Neuron (in vitro differentiated cells): ENCODE measurements around the gene LRRC71.

Experiments
- H2AFZ ChIP-seq: one replicate; pipeline ENCODE4 v1.6.1; 2013; ENCODE audit warnings: low read depth, mild to moderate bottlenecking, inconsistent platforms, low read length, moderate library complexity
- H3K27me3 ChIP-seq: one replicate; pipeline ENCODE4 v1.6.1; 2013; ENCODE audit warnings: low read length; ENCODE audit not compliant: insufficient read depth
- H3K36me3 ChIP-seq: one replicate; pipeline ENCODE4 v1.6.1; 2013; ENCODE audit warnings: low read length; ENCODE audit not compliant: insufficient read depth
- H3K4me1 ChIP-seq: one replicate; pipeline ENCODE4 v1.6.1; 2013; ENCODE audit warnings: low read length; ENCODE audit not compliant: insufficient read depth
- H3K4me3 ChIP-seq: 2 replicates; pipeline ENCODE4 v1.5.1; 2013; ENCODE audit warnings: mild to moderate bottlenecking, low read length, moderate library complexity
- H3K9me3 ChIP-seq: one replicate; pipeline ENCODE4 v1.6.1; 2013; ENCODE audit warnings: low read length

Gene LRRC71

DNA sequence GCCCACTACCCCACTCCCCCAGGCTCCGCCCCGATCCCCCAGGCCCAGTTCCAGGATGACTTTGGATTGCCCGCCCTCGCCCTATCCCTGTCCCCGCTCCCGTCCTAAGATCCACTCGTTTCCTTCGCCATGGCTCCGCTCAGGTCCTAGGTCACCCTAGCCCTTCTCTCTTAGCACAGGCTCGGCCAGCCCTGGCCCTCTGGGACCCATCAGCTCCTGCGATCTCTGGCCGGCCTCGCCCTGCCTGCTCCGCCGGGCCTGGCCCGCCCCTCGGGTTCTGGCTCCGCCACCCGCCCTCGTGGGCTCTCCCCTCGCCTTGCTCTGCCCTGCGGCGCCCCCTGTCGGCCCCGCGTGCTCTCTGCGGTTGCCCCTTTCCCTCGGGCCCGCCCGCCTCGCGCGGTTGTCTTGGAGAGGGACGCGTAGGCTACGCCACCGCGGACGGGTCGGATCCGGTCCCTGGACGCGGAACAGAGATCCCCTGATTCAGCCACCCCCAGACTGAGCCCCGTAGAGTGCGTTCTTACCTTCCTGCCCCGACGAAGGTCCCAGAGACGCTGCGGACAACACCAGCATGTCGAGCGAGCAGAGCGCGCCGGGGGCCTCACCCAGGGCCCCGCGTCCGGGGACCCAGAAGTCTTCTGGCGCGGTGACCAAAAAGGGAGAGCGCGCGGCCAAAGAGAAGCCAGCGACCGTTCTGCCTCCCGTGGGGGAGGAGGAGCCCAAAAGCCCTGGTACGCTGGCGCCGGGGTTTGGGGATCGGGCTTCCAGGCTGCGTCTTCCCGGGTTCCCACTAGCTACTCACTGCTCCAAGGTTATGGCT lies at the start of gene LRRC71:
TSS of gene LRRC71 (plus strand) at position 400 of the 820 bp plus-strand sequence. CDS start at position 572, 172 bp downstream.
- peaks cover 65% of the 10 kb centered on the region for H3K27me3 ChIP-seq
- no peaks in the 10 kb centered on the region for H3K36me3 ChIP-seq
- H2AFZ ChIP-seq: peak within 1 kb of the TSS; percentile 32
- peaks cover 2% of the 10 kb centered on the region for H3K9me3 ChIP-seq
- H3K4me3 ChIP-seq: no peak within 1 kb of the TSS
- no peaks in the 10 kb centered on the region for H3K4me1 ChIP-seq

DNA sequence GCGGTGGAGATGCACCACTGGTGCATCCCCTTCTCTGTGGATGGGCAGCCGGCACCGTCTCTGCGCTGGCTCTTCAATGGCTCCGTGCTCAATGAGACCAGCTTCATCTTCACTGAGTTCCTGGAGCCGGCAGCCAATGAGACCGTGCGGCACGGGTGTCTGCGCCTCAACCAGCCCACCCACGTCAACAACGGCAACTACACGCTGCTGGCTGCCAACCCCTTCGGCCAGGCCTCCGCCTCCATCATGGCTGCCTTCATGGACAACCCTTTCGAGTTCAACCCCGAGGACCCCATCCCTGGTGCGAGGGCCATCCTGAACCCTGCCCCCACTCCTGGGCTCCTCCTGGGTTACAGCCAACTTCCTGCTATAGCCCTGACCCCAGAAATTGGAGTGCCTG lies 46.8 kb upstream of the LRRC71 start:
- no peak overlapping the region for H3K4me3 ChIP-seq
- no peaks in the 10 kb centered on the region for H3K9me3 ChIP-seq
- H3K4me1 ChIP-seq: no peaks in the 10 kb centered on the region
- H2AFZ ChIP-seq: no peak overlapping the region
- peaks cover 59% of the 10 kb centered on the region for H3K27me3 ChIP-seq
- no peaks in the 10 kb centered on the region for H3K36me3 ChIP-seq

DNA sequence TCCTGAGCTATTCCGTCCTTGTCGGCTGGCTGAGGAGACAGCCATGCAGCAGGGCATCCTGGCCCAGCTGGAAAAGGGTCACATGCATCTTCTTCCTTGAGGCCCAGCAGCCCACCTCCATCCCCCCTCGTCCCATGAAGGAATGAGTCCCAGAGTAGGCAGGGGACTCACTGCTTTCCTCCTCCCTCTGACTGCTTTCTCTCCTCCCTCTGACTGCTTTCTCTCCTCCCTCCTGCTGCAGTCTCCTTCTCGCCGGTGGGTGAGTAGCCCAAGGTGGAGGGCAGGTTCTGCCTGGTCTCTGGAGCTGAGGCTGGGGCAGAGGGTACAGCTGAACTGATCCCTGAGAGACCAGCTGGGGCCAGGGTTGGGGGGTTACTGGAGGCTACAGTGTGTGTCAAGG lies 46.3 kb upstream of the LRRC71 start:
- H3K4me3 ChIP-seq: no peak overlapping the region
- H3K4me1 ChIP-seq: no peaks in the 10 kb centered on the region
- peaks cover 64% of the 10 kb centered on the region for H3K27me3 ChIP-seq
- H3K36me3 ChIP-seq: no peaks in the 10 kb centered on the region
- H3K9me3 ChIP-seq: no peaks in the 10 kb centered on the region
- H2AFZ ChIP-seq: no peak overlapping the region

DNA sequence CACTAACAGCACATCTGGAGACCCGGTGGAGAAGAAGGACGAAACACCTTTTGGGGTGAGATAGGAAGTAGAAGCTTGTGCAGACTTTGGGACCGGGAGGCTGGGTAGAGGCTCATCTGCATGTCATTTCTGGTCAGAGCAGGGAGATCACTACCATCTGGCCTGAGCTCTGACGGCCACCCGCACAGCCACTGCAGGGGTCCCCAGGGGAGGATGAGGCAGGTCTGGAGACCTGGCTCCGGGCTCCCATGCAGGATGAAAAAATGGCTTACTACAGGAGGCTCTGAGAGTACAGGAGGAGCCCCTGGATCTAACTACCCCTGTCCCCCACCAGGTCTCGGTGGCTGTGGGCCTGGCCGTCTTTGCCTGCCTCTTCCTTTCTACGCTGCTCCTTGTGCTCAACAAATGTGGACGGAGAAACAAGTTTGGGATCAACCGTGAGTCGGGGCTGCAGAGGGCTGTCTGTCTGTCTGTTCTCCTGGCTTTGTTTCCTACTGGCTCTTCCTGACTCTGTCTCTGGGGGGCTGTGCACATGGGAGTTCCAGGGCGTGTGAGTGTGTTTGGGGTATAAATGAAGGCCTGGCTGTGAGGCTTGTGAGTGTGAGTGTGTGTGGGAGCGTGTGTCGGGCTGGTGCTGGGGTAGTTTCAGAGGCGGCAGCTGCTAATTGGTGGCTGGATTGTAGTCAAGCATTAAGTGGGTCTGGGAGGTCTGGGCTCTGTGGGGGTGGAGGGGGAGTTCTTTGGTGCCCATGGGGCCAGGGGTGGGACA lies 45.7 kb upstream of the LRRC71 start:
- Histone ChIP-seq H3K9me3 (no peaks in the 10 kb centered on the region), H3K36me3 (no peaks in the 10 kb centered on the region), H3K27me3 (peaks cover 64% of the 10 kb centered on the region), H2AFZ (no peak overlapping the region), H3K4me1 (no peaks in the 10 kb centered on the region), H3K4me3 (no peak overlapping the region)

DNA sequence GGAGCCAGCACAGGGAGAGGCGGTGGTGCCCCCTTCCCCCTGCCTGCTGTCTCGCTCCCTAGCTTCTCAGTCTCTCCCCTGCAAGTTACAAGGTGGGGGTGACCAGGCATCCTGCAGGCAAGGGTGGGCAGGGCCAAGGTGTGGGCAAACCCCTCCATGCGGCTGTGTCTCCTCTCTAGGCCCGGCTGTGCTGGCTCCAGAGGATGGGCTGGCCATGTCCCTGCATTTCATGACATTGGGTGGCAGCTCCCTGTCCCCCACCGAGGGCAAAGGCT lies 45.2 kb upstream of the LRRC71 start:
- Histone ChIP-seq H3K4me1 (no peaks in the 10 kb centered on the region), H3K4me3 (no peak overlapping the region), H3K27me3 (peaks cover 63% of the 10 kb centered on the region), H3K9me3 (no peaks in the 10 kb centered on the region), H2AFZ (no peak overlapping the region), H3K36me3 (no peaks in the 10 kb centered on the region)

DNA sequence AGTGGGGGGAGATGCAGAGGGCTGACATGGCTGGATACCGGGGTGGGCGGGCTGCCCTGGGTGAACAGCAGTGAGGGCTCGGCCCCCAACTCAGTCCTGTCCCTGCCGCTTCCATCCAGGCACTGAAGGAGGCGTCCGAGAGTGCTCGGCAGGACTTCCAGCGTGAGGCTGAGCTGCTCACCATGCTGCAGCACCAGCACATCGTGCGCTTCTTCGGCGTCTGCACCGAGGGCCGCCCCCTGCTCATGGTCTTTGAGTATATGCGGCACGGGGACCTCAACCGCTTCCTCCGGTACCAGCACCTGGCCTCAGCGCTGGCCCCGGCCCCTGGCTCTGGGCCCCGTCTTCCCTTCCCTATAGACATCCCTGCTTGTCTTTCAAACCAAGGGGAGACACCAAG lies 44.2 kb upstream of the LRRC71 start:
- Histone ChIP-seq H3K4me1 (no peaks in the 10 kb centered on the region), H3K27me3 (peaks cover 58% of the 10 kb centered on the region), H3K9me3 (no peaks in the 10 kb centered on the region), H3K4me3 (no peak overlapping the region), H3K36me3 (no peaks in the 10 kb centered on the region), H2AFZ (no peak overlapping the region)

DNA sequence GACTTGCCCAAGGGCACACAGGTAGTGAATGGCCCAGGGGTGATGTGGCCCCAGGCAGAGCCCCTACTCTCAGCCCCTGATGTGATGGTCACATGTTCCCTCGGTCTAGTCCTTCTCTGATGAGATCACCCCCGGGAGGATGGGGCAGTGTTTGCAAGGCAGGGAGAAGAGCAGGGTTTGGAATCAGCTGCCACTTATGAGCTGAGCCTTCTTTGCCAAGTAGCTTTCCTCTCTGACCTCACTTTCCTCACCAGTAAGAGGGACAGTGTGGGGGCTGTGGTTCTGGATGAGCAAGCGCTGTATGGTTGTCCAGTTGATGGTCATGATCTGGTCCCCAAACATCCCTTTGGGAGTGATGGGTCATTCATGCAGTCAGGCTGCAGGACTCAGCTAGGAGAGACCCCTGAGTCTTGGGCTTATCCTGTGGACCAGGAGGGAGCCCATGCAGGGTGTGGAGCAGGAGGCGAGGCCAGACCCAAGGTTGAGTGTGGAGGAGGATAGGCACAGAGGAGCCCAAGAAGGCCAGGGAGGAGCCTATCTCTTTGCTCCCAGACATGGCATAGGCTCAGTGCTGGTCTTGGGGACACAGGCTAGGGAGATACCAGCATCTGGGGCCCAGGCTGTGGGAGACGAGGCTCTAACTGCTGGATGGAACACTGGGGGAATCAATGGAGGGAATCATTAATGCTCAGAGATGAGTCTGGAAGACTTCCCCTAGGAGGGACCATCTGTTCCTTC lies 42.8 kb upstream of the LRRC71 start:
- Histone ChIP-seq H3K4me1 (no peaks in the 10 kb centered on the region), H3K4me3 (no peak overlapping the region), H2AFZ (no peak overlapping the region), H3K27me3 (peaks cover 69% of the 10 kb centered on the region), H3K9me3 (no peaks in the 10 kb centered on the region), H3K36me3 (no peaks in the 10 kb centered on the region)

DNA sequence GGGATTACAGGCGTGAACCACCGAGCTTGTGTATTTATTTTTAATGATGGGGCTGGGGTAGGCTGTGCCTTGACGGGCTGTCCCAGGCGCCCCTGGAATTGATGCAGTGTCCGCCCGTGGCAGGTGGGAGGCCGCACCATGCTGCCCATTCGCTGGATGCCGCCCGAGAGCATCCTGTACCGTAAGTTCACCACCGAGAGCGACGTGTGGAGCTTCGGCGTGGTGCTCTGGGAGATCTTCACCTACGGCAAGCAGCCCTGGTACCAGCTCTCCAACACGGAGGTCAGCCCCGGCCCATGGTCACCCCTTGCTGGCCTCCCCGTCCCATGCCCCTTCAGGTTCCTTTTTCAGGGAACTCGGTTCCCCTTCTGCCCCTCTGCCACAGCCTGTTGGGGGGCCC lies 40.6 kb upstream of the LRRC71 start:
- peaks cover 74% of the 10 kb centered on the region for H3K27me3 ChIP-seq
- no peaks in the 10 kb centered on the region for H3K9me3 ChIP-seq
- H3K4me3 ChIP-seq: no peak overlapping the region
- H2AFZ ChIP-seq: no peak overlapping the region
- no peaks in the 10 kb centered on the region for H3K36me3 ChIP-seq
- H3K4me1 ChIP-seq: peaks cover 3% of the 10 kb centered on the region

DNA sequence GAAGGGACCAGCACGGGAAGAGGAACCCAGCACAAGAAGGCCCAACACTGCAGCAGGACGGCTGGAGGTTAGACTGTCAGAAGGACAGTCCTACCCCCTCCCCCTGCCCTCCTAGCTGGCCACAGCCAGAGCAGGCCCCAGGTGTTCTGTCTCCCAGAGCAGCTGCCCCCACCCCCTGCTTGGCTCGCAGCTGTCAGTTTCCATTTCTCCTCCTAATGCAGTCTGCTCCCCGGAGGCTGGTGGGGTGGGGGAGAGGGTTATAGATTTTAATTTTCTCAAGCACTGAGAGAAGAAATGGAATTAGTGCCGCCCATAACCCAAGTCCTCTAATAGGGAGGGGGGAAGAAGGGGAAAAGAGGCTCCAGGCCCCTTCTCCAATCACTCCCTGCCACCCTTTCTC lies 40.0 kb upstream of the LRRC71 start:
- H3K4me1 ChIP-seq: peaks cover 3% of the 10 kb centered on the region
- no peaks in the 10 kb centered on the region for H3K36me3 ChIP-seq
- H2AFZ ChIP-seq: no peak overlapping the region
- no peak overlapping the region for H3K4me3 ChIP-seq
- H3K27me3 ChIP-seq: peaks cover 74% of the 10 kb centered on the region
- no peaks in the 10 kb centered on the region for H3K9me3 ChIP-seq

DNA sequence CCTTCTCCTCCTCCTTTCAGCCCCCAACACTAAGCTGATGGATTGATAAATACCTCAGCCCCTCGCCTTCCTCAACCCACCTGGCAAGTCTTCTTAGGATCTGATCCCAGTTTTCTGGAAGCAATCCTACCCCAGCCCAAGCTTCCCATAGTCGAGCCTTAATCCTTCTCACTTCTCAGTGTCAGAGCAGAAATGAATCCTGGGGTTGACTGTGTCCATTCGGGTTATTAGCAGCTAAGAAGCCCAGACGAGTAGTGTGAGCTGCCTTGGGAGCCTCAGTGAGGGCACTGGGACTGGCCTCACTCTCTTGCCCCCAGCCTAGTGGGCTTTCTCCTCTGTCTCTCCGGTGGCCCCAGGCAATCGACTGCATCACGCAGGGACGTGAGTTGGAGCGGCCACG lies 39.3 kb upstream of the LRRC71 start:
- Histone ChIP-seq H3K4me1 (peaks cover 3% of the 10 kb centered on the region), H3K36me3 (no peaks in the 10 kb centered on the region), H3K9me3 (no peaks in the 10 kb centered on the region), H2AFZ (no peak overlapping the region), H3K27me3 (peaks cover 74% of the 10 kb centered on the region), H3K4me3 (no peak overlapping the region)

DNA sequence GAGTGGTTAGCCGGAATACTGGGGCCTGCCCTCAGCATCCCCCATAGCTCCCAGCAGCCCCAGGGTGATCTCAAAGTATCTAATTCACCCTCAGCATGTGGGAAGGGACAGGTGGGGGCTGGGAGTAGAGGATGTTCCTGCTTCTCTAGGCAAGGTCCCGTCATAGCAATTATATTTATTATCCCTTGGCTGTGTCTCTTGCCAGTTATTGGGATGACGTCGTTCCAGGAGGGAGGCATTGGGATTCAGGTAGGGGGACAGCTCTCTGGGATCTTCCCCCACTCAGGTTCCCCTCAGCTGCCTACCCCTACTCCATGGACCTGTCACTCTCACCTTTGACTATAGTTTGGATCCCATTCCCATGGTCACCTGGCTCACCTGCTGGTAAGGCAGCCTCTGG lies 38.8 kb upstream of the LRRC71 start:
- Histone ChIP-seq H3K9me3 (no peaks in the 10 kb centered on the region), H2AFZ (no peak overlapping the region), H3K4me3 (no peak overlapping the region), H3K4me1 (peaks cover 4% of the 10 kb centered on the region), H3K27me3 (peaks cover 74% of the 10 kb centered on the region), H3K36me3 (no peaks in the 10 kb centered on the region)

DNA sequence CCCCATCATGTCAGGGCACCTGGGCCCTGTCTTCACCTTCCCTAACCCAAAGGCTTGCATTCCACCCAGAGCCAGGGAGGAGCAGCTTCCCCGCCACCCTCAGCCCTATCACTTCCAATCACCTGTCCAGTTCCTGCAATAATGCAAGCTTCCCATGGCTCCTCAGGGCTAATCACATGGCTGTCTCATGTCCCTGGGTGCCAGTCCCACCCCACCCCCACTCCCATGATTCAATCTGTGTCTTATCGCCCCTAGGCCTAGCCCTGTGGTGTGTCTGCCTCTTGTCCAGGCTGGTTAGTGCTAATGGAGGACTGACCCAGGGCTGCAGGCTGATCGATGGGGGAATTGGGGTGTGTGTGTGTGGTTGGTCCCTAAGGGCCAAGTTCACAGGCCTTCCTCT lies 37.9 kb upstream of the LRRC71 start:
- Histone ChIP-seq H3K4me1 (peaks cover 11% of the 10 kb centered on the region), H3K27me3 (peaks cover 75% of the 10 kb centered on the region), H2AFZ (no peak overlapping the region), H3K9me3 (no peaks in the 10 kb centered on the region), H3K36me3 (no peaks in the 10 kb centered on the region), H3K4me3 (no peak overlapping the region)

DNA sequence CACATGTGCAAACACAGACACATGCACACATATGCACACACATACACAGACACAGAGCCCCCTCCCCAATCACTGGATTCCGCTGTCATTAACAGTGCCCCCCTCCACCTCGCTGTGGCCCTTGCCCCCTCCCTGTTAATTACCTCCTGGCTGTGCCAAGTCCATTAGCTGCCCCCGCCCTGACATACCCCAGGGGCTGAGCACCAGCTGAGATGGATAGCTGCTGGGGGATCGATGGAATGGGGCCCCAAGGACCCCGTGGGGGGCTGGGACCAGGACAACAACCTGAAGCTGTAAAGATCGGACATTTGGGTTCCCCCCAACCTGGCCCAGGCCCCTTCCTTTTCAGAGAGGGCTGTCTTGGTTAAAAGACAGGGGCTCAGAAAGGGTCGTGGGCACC lies 36.5 kb upstream of the LRRC71 start:
- Histone ChIP-seq H3K9me3 (no peaks in the 10 kb centered on the region), H3K36me3 (no peaks in the 10 kb centered on the region), H3K4me1 (peaks cover 11% of the 10 kb centered on the region), H3K4me3 (no peak overlapping the region), H2AFZ (no peak overlapping the region), H3K27me3 (peaks cover 71% of the 10 kb centered on the region)
